Globus pallidus (tissue), 1 donor: ENCODE results near the gene C6orf120.
A peak's percentile ranks its signal among the peaks of the same experiment; 100 is the strongest.

ENCODE experiments used
- DNase-seq: peaks from one replicate; pipeline ENCODE4 v3.0.0-alpha.2; 2015; ENCODE audit warnings: low spot score

The C6orf120 gene

DNA sequence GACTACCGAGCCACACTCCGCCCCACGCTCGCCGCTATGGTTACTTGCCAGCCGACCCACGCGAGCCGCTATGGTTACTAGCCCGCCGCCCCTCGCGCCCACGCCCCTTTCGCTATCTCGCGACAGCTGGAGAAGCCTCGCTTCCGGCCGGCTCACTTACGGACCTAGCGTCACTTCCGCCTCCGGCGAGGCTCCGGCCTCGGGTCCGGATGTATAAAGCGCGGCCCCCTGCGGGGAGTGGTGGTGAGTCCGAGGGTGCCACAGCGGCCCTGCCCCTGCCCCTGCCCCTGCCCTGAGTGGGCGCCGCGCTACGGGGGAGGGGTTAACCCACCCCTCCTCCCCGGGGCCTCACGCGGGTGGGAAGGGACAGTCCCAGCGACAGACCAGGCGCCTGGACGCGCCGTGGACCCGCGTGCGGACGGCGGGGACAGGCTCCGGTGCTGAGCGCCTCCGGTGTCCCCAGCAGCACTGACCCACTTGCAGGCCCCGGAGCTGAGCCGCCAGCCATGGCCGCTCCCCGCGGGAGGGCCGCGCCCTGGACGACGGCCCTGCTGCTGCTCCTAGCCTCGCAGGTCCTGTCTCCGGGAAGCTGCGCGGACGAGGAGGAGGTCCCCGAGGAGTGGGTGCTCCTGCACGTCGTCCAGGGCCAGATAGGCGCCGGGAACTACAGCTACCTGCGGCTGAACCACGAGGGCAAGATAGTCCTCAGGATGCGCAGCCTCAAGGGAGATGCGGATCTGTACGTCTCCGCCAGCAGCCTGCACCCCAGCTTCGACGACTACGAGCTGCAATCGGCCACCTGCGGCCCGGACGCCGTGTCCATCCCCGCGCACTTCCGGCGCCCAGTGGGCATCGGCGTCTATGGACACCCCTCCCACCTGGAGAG, at the start of gene C6orf120, which contains the start of gene WDR27:
Gene C6orf120, plus strand, starts transcription at position 173 of the 886 bp plus-strand sequence. Its CDS starts 334 bp downstream, at position 507.
Gene WDR27, minus strand, starts transcription at position 76 of the 886 bp plus-strand sequence. CDS start 13,024 bp downstream, outside the sequence.
- peak; percentile 92 for DNase-seq

DNA sequence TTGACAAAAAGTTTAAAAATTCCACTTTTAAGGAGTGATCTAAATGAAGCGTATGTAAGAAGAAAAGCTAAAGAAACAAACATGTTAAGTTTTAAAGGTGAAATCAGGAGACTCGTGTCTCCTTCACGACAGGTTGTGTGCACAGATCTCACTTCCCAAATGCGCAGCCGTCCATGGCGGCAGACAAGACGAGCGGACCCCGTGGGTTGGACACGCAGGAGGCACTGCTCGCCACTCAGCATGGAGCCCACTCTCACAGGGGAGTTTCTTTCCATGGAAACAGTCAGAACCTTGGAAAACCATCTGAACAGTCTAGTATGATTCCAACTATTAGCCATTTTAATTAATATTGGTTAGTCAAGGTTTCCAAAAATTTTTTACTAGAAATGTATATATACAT, 49.0 kb upstream of the C6orf120 start:
- DNase-seq, result no peak

- no peak for DNase-seq
These were observed 48.2 kb upstream of the C6orf120 start for GRCh38 chr6:169653691-169654090.

DNA sequence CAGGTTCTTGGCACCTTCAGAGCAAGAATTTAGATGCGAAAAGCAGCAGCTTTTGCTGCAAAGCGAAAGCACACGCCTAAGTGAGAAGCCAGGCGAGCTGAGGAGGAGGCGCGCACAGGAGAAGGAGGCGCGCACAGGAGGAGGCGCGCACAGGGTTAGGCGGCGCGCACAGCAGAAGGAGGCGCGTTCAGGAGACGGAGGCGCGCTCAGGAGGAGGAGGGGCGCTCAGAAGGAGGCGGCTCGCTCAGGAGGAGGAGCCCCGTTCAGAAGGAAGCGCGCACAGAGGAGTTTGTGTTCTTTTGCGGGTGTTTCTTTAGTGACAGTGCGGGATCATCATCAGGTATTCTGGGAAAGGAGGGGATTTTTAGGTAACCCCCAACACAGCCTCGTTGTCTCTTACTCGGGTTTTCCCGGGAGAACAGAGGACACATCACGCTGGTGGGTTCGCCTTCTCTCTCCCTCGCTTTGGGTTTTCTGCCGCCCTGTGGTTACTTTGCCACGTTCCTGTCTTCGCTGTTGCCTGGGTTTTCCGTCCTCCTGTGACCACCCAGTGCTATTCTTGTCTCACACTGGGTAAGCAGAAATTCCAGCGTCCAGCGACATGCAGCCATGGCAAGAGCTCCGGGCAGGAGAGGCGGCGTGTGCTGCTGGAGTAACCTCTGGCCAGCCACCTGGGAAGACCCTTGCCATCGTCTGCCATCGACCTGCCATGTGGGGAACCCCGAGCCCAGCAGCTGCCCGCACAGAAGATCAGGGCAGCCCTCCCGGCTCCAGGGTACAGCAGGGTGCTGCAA, 47.1 kb upstream of the C6orf120 start:
- peak; percentile 66 for DNase-seq

DNA sequence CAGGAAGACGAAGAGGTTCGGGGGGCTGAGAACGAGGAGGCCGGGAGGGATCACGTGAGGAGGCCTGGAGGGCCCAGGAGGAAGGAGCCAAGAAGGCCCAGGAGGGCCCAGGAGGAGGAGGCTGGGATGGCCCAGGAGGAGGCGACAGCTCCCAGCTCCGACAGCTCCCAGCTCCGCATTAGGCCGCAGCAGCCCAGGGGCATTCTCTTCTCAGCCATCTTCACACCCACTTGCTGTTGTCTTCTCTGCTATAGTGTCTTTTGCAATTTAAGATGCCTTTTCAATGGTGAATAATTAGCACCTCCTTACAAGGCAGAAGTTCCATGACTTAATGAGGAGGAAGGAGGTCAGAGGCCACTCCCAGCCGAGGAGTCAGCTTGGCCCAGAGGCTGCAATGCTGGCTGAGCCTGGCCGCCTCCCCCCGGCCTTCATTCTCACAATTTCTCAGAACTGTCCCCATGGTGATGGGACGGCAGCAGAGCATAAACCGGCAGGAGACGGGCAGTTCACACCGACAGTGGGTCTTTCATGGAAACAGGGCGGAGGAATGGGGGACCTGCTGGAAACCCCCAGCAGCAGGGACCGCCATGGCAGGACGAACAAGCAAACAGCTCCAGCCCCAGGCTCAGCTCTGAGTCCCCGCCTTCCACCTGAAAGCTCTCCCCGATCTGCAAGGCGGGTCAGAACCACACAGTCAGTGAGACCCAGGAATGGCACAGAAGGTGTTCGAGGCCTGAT, 45.2 kb upstream of the C6orf120 start:
- DNase-seq, result no peak

DNA sequence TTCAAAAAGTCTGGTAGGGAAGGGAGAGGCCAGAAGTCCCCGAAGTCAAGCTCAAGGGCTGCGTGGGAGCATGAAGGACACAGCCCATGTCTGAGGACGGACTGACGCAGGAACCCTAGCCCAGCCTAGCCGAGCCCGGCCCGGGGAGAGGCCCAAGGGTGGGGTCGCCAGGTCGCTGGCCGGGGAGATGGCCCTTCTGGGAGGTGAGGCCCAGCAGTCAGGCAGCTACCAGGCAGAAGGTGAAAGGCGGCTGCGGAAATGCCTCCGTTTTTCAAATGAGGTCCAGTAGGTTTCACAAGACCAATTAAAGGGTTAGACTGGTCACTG, 44.7 kb upstream of the C6orf120 start:
- DNase-seq, result no peak

DNA sequence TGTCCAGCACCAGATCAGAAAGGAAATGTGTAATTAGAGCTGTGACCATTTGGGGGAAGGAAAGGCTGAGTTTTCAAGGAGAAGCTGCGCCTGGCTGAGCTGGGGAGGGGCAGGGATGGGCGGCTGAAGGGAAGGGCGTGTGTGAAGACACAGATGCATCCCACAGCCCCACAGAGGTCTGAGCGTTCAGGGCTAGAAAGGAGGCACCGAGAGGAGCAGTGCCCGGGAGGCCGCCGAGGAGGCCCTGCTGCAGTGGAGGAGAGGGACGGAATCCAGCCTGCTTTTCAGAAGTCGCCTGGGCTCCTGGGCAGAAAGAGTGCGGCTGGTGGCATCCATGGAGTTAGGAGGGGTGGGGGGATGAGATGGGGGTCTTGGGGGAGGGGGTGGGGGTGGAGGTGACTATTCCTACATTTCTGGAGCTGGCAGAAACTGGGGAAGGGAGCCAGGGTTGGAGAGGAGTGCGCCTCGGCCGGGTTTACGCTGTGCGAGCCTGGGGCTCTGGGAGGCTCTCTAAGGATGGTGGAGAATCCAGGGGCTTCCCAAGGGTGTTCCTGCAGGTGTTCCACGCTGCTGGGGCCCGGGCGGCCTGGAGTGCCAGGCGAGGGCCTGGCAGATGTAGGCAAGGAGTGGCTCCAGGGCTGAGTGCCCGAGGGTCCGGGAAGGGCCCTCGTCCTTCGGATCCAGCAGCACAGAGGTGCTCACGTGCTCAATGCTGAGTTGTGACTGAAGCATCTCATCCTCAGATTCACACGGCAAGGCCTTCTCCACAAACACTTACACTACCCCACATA, 41.9 kb upstream of the C6orf120 start:
- no peak for DNase-seq

DNA sequence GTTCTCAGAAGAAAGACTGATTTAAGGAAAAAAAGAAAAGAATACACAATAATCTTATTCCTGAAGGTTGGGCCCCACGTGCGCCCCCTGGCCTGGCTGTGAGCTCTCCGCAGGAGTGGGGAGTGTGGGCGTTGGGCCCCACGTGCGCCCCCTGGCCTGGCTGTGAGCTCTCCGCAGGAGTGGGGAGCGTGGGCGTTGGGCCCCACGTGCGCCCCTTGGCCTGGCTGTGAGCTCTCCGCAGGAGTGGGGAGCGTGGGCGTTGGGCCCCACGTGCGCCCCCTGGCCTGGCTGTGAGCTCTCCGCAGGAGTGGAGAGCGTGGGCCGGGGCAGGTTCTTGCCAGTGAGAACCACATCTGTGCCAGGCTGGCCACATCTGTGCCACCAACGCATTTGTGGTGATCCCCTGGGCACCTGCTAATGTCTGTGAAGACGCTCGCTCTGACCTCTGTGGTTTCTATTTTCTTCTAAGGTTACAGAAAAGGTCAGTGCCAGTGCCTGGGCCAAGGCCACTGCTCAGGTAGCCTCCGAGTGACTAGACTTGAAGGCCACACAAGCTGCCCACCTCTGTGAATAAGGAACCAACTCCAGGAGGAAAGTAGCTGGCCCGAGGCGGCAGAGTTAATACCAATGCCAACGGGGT, 41.1 kb upstream of the C6orf120 start:
- DNase-seq, result no peak

DNA sequence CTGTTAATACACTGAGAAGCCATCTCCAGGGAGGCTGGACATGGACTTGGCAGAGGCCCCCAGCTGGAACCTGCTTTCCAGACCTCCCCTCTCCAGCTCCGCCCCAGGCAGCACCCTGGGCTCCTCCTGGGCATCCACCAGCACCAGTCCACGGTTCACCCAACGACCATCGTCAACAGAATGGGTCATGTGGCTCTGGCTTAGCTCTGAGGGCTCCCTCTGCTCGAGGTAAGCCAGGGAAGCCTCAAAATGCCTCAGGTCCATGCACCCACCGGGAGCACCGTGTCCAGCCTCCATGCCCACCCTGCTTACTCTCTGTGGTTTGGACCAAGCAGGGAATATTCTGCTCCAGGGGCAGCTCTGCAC, 40.6 kb upstream of the C6orf120 start:
- no peak for DNase-seq

- no peak for DNase-seq
These were observed 38.5 kb upstream of the C6orf120 start for GRCh38 chr6:169663468-169663867.

DNA sequence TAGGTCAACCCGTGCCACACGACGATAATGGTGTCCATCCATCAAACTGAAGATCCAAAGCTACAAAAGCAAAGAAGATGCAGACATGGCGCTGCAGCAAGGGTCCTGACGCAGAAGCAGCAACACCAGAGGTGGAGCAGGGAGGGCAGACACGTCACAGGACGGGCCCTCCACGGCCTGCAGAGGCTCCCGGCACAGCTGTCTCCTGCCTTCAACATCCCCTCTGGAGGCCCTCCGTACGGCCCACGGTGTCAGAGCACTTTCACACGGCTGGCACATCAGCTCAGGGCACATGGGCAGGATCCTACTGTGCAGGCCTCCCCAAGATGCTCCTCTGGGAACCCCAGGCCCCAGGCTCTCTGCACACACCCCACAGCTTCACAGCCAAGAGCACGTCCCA, 37.7 kb upstream of the C6orf120 start:
- no peak for DNase-seq

- no peak for DNase-seq
These were observed 36.6 kb upstream of the C6orf120 start for GRCh38 chr6:169665289-169665688.

DNA sequence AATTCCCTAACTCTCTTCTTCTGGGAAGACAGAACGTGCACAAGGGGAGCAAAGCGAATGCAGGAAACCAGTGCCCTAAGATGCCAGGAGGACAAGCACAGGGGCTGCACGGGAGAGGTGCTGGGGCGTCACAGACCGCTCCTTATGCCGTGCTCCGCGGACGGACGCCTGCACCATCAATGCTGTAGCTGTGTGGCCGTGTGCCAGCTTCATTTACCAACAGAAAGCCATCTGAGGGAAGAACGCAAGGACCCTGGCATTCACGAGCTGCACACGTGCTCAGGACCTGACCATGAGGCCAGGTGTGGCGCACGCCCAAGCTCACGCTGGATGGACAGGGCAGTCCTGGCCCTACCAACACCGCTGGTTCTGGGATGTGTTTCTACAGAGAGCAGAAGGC, 35.5 kb upstream of the C6orf120 start:
- no peak for DNase-seq

DNA sequence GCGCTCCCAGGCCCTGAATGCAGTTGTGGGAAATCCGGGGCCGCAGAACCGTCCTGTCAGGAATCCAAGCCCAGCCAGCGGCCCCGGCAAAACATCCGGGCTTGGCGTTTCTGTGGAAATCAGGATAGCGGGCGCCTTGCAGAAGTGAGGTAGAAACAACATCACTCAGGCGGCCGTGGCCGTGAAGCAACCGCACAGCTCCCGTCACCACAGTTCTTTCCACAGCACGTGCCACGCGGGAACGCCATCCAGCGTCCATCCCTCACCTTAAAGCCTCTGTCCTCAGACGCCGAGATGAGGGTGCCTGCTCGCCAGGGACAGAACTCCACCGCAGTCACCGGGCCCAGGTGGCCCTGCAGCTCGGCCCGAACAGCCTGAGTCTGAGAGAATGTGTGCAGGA, 34.2 kb upstream of the C6orf120 start:
- no peak for DNase-seq

DNA sequence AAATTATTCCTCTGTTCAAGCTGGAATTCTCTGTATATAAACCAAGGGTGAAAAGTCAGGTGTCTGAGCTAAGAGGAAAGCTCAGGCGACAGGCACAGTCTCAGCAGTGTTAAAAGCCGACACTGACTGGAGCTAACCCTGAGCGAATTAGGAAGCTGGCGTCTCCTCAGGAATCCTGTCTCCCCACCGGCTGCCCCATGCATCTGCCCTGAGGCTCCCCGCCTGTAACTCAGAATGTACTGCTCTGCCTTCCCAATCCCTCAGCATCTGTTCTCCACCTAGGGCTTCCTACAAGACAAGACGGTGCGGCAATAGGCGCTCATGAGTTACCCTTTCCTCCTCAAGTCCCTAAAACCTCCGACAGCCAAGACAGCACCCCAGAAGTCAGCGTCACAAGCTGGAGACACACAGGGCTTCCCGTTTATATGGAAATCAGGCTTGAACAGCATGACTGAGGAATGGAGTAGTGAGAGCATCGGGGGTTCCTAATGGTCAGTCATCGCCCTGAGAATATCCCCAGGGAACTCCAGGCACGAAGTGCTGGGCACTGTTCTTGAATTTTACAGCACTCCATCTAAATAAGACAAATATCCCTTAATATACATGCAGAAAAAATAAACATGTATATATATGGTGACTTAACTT, 33.6 kb upstream of the C6orf120 start:
- no peak for DNase-seq

DNA sequence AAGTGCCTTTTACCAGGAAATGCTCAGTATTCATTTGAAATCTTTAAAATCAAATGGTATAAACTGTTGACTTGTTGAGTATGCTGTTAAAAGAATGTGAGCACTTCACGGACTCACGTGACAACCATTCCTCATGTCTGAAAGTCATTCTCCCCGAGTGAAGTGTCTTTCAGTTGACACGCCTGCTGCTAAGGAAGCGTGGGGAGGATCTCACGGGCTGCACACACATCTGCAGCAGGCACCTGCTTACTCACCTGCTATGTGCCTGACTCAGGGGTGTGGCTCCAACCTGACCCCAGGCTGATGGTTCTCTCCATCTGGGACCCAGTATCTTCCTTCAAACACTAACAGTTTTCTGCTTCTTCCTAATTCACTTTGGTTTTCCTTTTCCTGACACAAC, 32.8 kb upstream of the C6orf120 start:
- no peak for DNase-seq

DNA sequence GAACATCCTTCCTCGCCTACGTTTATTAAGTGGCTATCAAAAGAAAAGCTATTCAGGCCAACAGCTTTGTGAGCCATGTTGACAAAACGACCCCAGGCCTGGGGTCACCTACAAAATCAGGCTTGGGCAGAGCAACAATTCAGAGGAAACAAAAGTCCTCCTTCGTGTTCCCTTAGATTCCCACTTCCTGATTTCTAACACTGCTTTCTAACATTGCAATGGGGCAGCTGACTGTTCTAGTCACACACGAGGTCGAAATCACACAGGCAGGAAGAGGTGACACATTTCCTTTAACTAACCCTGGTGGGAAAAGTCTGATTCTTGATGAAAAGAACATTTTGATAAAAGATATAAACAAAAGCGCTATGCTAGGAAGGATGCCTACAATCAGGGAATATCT, 32.0 kb upstream of the C6orf120 start:
- peak; percentile 12 for DNase-seq

- DNase-seq, result no peak
These were observed 30.4 kb upstream of the C6orf120 start for GRCh38 chr6:169671563-169671962.

GRCh38 chr6:169675011-169675410, 26.9 kb upstream of the C6orf120 start:
- no peak for DNase-seq

DNA sequence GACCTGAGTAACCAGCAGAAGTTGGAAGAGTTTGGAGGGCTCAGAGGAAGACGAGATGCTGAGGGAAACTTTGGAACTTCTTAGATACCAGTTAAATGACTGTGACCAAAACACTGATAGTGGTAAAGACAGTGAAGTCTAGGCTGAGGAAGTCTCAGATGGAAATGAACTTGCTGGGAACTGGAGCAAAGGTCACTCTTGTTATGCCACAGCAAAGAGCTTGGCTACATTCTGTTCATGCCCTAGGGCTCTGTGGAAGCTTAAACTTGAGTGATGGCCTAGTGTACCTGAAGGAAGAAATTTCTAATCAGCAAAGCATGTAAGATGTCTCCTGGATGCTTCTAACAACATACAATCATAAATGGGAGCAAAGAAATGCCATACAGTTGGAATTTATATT, 24.8 kb upstream of the C6orf120 start:
- no peak for DNase-seq

GRCh38 chr6:169678342-169678741, 23.6 kb upstream of the C6orf120 start:
- DNase-seq, result no peak
